ENCODE measurements around the gene ELL.
A peak's percentile ranks its signal among the peaks of the same experiment; 100 is the strongest.

The ELL gene

GRCh38 chr19:18469069-18469846 is 52.6 kb downstream of the ELL start:
- DNase-seq (ENCODE audit: low spot score): peak; percentile 60

GRCh38 chr19:18468517-18468916 is 53.4 kb downstream of the ELL start:
- no peak for DNase-seq (ENCODE audit: low spot score)

- DNase-seq (ENCODE audit: low spot score): no peak
Measured at GRCh38 chr19:18467978-18468377, 53.9 kb downstream of the ELL start.

GRCh38 chr19:18466354-18466753 is 55.5 kb downstream of the ELL start:
- DNase-seq (ENCODE audit: low spot score): no peak

GRCh38 chr19:18465964-18466339 is 55.9 kb downstream of the ELL start:
- no peak for DNase-seq (ENCODE audit: low spot score)

- no peak for DNase-seq (ENCODE audit: low spot score)
Measured at GRCh38 chr19:18465214-18465963, 56.5 kb downstream of the ELL start.

GRCh38 chr19:18464646-18465045 is 57.2 kb downstream of the ELL start:
- DNase-seq (ENCODE audit: low spot score): no peak

GRCh38 chr19:18461471-18461870 is 60.4 kb downstream of the ELL start:
- DNase-seq (ENCODE audit: low spot score): no peak

- no peak for DNase-seq (ENCODE audit: low spot score)
Measured at GRCh38 chr19:18460900-18461299, 61.0 kb downstream of the ELL start.

- DNase-seq (ENCODE audit: low spot score): no peak
Measured at GRCh38 chr19:18457483-18458331, 64.2 kb downstream of the ELL start.

- DNase-seq (ENCODE audit: low spot score): no peak
Measured at GRCh38 chr19:18456974-18457373, 64.9 kb downstream of the ELL start.

- no peak for DNase-seq (ENCODE audit: low spot score)
Measured at GRCh38 chr19:18456279-18456678, 65.6 kb downstream of the ELL start.

GRCh38 chr19:18453269-18454024 is 68.4 kb downstream of the ELL start:
- no peak for DNase-seq (ENCODE audit: low spot score)

- no peak for DNase-seq (ENCODE audit: low spot score)
Measured at GRCh38 chr19:18452386-18452785, 69.5 kb downstream of the ELL start.

- DNase-seq (ENCODE audit: low spot score): peak; percentile 89
Measured at GRCh38 chr19:18450931-18451836, 70.7 kb downstream of the ELL start.

GRCh38 chr19:18450021-18450930 is 71.6 kb downstream of the ELL start:
- DNase-seq (ENCODE audit: low spot score): no peak

GRCh38 chr19:18449552-18449951 is 72.3 kb downstream of the ELL start:
- no peak for DNase-seq (ENCODE audit: low spot score)

- no peak for DNase-seq (ENCODE audit: low spot score)
Measured at GRCh38 chr19:18446811-18447359, 75.0 kb downstream of the ELL start.

GRCh38 chr19:18446145-18446810 is 75.6 kb downstream of the ELL start:
- DNase-seq (ENCODE audit: low spot score): no peak

All from CD4-positive, alpha-beta T cell treated with Interleukin-2 at 100 ng/mL for 4 hours (primary cell).